A549 (cell line): ENCODE measurements around the gene POU2F3.
"Not testable (repeated sequence)": the region's sequence is repeated elsewhere in the genome, so short reads cannot be mapped to it uniquely, and the experiment has no call there.

Experiments
- BHLHE40 ChIP-seq: IDR thresholded peaks from 2 replicates; pipeline ENCODE4 v1.6.1; 2012; ENCODE audit warnings: low read depth, low read length, inconsistent platforms
- CBX2 ChIP-seq: fragments of 200-600 bp; sonication (generic); IDR thresholded peaks from 2 replicates; pipeline ENCODE4 v1.6.1; 2016; ENCODE audit warnings: low read depth, mild to moderate bottlenecking, borderline replicate concordance
- CHD4 ChIP-seq: fragments of 200-600 bp; sonication (generic); IDR thresholded peaks from 2 replicates; pipeline ENCODE4 v1.6.1; 2016; ENCODE audit warnings: antibody characterized with exemption, mild to moderate bottlenecking, borderline replicate concordance
- MAFK ChIP-seq: fragments of 450-650 bp; IDR thresholded peaks from 2 replicates; pipeline ENCODE4 v1.6.1; 2014; ENCODE audit not compliant: partially characterized antibody
- MAX ChIP-seq: IDR thresholded peaks from 2 replicates; pipeline ENCODE4 v1.6.1; 2012
- NR3C1 ChIP-seq: fragments of >200 bp; sonication (Bioruptor Twin); formaldehyde crosslinking; IDR thresholded peaks from 3 replicates; pipeline ENCODE4 v1.6.1; 2017
- POLR2A ChIP-seq: IDR thresholded peaks from 2 replicates; pipeline ENCODE4 v1.6.1; 2012; ENCODE audit warnings: mild to moderate bottlenecking, low read length
- RFX5 ChIP-seq: fragments of 450-650 bp; IDR thresholded peaks from 2 replicates; pipeline ENCODE4 v1.7.1; 2014; ENCODE audit warnings: antibody characterized with exemption, mild to moderate bottlenecking, moderate library complexity
- SMC3 ChIP-seq: fragments of >200 bp; sonication (Bioruptor Twin); formaldehyde crosslinking; IDR thresholded peaks from 3 replicates; pipeline ENCODE4 v1.6.1; 2018; ENCODE audit warnings: inconsistent platforms
- TP53 ChIP-seq: fragments of 250-450 bp; sonication (Bioruptor Pico); IDR thresholded peaks from 2 replicates; pipeline ENCODE4 v1.5.0; 2021; ENCODE audit warnings: mild to moderate bottlenecking, moderate library complexity
- TF ChIP-seq, protein P1 (sequence below): fragments of >200 bp; sonication (Bioruptor Twin); formaldehyde crosslinking; IDR thresholded peaks from 3 replicates; pipeline ENCODE4 v1.6.1; 2016
- TF ChIP-seq, protein P2 (sequence below): fragments of >200 bp; sonication (Bioruptor Twin); formaldehyde crosslinking; IDR thresholded peaks from 3 replicates; pipeline ENCODE4 v1.5.1; 2016
- TF ChIP-seq, protein P3 (sequence below): fragments of 150-350 bp; IDR thresholded peaks from 2 replicates; pipeline ENCODE4 v1.6.1; 2014; ENCODE audit warnings: low read depth, mild to moderate bottlenecking, low read length
- TF ChIP-seq, protein P4 (sequence below): fragments of 250-450 bp; sonication (Bioruptor Pico); IDR thresholded peaks from 2 replicates; pipeline ENCODE4 v1.5.0; 2021; ENCODE audit warnings: mild to moderate bottlenecking, moderate library complexity, borderline replicate concordance

DNA sequence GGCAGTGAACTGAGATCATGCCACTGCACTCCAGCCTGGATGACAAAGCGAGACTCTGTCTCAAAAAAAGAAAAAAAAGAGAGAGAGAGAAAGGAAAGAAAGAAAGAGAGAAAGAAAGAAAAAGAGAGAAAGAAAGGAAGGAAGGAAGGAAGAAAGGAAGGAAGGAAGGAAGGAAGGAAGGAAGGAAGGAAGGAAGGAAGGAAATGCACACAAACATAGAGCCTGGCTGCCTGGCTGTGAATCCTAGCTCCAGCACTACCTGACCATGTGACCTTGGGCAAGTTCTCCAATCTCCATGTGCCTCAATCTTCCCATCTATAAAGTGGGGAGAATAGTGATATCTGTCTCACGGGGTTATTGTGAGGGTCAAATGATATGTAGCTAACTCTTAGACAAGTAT lies 34.0 kb downstream of the POU2F3 start:
- TF ChIP-seq, protein P1, sequence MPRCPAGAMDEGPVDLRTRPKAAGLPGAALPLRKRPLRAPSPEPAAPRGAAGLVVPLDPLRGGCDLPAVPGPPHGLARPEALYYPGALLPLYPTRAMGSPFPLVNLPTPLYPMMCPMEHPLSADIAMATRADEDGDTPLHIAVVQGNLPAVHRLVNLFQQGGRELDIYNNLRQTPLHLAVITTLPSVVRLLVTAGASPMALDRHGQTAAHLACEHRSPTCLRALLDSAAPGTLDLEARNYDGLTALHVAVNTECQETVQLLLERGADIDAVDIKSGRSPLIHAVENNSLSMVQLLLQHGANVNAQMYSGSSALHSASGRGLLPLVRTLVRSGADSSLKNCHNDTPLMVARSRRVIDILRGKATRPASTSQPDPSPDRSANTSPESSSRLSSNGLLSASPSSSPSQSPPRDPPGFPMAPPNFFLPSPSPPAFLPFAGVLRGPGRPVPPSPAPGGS = not testable (repeated sequence)
- TF ChIP-seq BHLHE40, RFX5, MAFK, TP53, CBX2, MAX, SMC3, POLR2A, NR3C1, CHD4: not testable (repeated sequence)
- TF ChIP-seq, protein P2, sequence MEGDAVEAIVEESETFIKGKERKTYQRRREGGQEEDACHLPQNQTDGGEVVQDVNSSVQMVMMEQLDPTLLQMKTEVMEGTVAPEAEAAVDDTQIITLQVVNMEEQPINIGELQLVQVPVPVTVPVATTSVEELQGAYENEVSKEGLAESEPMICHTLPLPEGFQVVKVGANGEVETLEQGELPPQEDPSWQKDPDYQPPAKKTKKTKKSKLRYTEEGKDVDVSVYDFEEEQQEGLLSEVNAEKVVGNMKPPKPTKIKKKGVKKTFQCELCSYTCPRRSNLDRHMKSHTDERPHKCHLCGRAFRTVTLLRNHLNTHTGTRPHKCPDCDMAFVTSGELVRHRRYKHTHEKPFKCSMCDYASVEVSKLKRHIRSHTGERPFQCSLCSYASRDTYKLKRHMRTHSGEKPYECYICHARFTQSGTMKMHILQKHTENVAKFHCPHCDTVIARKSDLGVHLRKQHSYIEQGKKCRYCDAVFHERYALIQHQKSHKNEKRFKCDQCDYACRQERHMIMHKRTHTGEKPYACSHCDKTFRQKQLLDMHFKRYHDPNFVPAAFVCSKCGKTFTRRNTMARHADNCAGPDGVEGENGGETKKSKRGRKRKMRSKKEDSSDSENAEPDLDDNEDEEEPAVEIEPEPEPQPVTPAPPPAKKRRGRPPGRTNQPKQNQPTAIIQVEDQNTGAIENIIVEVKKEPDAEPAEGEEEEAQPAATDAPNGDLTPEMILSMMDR = not testable (repeated sequence)
- TF ChIP-seq, protein P3, sequence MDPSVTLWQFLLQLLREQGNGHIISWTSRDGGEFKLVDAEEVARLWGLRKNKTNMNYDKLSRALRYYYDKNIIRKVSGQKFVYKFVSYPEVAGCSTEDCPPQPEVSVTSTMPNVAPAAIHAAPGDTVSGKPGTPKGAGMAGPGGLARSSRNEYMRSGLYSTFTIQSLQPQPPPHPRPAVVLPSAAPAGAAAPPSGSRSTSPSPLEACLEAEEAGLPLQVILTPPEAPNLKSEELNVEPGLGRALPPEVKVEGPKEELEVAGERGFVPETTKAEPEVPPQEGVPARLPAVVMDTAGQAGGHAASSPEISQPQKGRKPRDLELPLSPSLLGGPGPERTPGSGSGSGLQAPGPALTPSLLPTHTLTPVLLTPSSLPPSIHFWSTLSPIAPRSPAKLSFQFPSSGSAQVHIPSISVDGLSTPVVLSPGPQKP = not testable (repeated sequence)
- TF ChIP-seq, protein P4, sequence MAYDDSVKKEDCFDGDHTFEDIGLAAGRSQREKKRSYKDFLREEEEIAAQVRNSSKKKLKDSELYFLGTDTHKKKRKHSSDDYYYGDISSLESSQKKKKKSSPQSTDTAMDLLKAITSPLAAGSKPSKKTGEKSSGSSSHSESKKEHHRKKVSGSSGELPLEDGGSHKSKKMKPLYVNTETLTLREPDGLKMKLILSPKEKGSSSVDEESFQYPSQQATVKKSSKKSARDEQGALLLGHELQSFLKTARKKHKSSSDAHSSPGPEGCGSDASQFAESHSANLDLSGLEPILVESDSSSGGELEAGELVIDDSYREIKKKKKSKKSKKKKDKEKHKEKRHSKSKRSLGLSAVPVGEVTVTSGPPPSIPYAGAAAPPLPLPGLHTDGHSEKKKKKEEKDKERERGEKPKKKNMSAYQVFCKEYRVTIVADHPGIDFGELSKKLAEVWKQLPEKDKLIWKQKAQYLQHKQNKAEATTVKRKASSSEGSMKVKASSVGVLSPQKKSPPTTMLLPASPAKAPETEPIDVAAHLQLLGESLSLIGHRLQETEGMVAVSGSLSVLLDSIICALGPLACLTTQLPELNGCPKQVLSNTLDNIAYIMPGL (CRISPR knock-in tag) = not testable (repeated sequence)
